Fibroblast of skin of back (primary cell): ENCODE results near the gene S100A8. TPM values are rescaled to one million over a fixed set of nuclear protein-coding genes. Genes with fewer than 3 reads are reported as not detected.
"Not testable (repeated sequence)": the region's sequence is repeated elsewhere in the genome, so short reads cannot be mapped to it uniquely, and the experiment has no call there.

Source experiments
- DNase-seq: peaks from one replicate; pipeline ENCODE4 v3.0.0-alpha.2; 2013
- polyA plus RNA-seq, 2 experiments: library from polyadenylated mRNA; unstranded; fragments of 120-200 nt; gene quantifications; one replicate each; pipeline ENCODE4 v1.2.1, GENCODE V29; 2013; ENCODE audit not compliant: insufficient read length in 2 of 2

Gene S100A8
- not detected for polyA plus RNA-seq (2013, experiment 1 of 2; ENCODE audit: insufficient read length)
- not detected for polyA plus RNA-seq (2013, experiment 2 of 2; ENCODE audit: insufficient read length)

GRCh38 chr1:153390938-153391710, at the start of gene S100A8:
TSS of gene S100A8 (minus strand) at chr1:153391073. CDS start at chr1:153390535, 538 bp downstream.
- DNase-seq: no peak

DNA sequence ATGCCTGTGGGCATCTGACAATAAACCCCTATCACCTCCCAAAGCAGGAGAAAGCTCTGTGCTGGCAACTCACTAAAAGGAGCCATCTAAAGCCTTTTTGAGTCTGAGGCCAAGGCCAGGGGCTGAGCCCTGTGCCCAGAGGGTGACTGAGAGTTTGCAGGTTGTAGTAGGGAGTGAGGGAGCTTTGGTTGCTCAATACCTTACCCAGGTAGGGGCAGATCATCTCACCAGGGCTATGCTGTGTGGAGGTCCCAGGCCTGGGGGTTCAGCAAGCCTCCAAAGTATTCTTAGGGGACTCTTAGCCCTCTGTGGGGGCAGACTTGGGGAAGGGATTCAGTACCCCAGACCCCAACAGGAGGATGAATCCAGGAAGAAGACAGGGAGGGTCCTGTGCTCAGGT, 48.4 kb upstream of the S100A8 start:
- DNase-seq: no peak

- DNase-seq: no peak
Observed at GRCh38 chr1:153438599-153438998, 47.7 kb upstream of the S100A8 start.

- DNase-seq: no peak
Observed at GRCh38 chr1:153437236-153437635, 46.4 kb upstream of the S100A8 start.

DNA sequence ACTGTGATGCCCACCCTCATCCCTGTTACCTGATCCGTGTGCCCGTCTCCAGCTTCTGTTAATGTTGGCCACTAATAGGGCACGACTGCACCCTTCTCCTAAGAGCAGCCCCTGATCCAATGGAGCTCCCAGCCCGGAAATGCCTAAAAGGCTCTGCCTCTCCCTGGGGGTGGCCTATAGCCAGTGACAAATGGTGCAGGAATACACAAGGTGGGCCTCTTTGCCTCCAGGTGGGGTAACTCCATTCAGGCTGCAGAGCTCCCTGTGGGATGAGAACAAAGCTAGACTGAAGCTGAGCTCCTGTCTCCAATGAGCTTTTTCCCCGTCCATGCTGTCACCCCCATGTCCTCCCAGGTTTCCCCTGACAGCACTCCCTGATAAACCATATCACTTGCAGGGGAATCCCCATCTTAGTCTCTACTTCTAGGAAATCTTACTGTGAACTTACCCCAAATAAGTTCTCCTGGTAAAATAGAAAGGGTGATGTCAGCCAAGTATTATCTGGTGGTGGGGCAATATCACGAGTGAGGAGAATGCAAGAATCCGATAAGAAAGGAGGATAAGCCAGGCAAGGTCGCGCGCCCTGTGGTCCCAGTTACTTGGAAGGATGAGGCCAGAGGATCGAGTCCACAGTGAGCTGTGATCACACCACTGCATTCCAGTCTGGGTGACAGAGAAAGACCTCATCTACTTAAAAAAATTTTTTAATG, 44.0 kb upstream of the S100A8 start:
- DNase-seq: no peak

DNA sequence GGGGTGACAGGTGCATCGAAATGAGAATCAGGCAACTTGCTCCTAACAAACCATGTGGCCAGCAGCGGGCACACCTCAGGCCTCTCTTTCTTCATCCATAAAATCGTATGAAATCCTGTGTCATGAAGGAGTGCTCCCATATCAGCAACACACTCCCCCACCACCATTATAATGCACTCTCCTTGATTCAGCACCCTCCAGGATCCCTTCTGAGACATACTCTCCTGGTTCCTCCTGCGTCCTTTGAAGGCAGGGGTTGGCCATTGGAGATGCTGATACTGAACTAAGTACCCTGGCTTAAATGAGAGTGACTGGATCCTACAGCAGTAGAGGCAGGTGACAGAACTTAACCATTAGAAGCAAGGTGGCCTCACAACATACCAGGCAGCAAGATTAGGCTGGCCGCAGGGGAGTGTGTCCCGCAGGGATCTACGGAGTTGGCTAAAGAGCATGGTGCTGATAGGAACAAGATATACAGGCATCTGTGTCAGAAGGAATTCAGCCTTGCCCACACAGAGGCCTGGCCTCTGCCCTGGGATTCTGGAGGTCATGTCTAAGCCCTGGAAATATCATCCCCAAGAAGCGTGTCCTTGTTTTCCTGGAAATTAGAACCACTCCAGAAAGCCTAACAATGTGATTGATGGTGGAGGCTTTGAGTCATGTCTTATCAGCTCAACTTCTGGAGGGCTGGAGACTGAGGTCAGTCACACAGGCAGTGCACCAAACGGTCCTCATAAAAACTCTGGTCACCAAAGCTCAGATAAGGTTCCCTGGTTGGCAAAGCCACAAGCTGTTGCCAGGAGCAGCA, 42.2 kb upstream of the S100A8 start:
- DNase-seq: no peak

DNA sequence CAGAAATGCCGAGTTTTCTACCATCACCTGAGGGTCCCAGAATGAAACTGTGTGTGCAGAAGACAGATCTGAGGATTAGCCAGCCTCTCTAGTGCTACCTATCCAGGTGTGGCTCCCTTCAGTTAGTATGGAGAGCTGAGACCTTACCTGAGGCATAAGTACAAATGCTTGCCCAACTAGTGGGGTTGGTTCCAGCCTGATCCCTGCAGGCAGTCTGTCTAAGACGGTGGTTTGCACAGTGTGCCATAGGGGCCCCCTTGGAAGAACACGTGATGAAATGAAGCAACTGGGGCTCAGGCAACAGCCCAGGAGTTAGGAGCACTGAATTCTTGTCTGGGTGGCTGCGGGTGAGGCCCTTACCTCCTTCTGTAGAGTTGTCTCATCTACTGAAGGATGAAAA, 41.1 kb upstream of the S100A8 start:
- DNase-seq: no peak

GRCh38 chr1:153431427-153431826, 40.6 kb upstream of the S100A8 start:
- no peak for DNase-seq

DNA sequence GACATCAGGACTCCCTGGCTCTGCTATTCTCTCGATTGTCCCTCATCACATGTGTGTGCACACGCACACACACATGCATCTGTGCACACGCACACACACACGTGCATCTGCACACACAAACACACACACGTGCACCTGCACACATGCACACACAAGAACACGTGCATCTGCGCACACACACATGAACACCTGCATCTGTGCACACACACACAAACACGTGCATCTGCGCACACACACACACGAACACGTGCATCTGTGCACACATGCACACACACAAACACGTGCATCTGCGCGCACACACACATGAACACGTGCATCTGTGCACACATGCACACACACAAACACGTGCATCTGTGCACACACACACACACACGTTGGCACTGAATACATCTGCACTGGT, 40.1 kb upstream of the S100A8 start:
- no peak for DNase-seq

GRCh38 chr1:153430561-153430960, 39.7 kb upstream of the S100A8 start:
- DNase-seq: no peak

DNA sequence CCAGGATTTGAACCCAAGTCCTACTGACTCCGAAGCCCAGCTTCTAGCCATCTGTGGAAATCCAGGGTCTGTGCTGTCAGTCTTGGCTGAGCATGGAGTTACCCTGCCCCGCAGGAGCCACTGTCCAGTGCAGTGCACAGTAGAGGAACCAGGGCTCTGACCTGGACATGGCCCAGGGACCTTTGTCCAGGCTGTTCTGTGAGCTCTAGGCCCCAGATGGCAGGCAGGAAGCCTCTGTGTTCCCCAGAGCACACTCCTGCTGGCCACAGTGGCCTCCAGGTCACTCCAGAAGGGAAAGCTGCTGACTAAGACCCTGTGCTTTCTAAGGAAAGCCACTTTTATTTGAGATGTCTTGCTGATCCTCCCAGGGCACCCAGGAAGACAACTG, 39.3 kb upstream of the S100A8 start:
- no peak for DNase-seq

DNA sequence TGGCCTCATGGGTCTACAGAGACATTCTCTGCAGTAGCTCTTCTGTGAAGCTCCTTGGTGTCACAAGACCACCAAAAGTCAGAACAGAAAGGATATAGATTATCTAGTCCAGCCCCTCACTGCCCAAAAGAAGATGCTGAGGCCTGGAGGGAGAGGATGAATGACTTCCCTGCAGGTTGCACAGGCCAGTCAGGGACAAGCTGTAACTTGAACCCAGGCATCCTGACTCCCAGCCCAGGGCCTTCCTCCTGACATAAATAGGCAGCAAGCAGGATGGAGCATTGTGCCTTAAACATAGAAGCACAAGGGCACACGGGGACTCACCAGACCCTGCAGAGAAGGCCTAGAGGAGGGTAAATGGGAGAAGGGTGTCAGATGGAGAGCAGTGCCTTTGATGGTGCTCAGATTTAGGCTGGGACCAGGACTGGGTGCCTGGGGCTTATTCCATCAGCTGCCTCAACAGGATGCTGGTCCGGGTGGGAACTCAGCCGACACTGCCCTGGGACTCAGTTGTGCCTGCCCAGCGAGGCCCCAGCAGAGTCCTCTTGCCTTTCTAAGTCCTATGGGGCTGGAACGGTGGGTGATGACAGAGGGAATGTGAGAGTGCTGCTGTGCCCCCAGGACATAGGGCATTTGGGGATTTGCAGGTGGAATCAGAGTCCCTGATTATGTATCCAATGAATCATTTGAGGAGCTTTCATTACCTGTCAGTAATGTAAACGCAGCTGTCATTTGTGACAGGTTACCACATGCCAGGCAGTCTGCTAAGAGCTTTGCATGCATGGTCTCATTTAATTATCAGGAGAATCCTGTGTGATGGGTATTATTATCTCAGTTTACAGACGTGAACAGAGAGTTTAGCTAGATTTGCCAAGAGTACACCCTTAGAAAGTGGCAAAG, 38.6 kb upstream of the S100A8 start:
- DNase-seq: no peak

DNA sequence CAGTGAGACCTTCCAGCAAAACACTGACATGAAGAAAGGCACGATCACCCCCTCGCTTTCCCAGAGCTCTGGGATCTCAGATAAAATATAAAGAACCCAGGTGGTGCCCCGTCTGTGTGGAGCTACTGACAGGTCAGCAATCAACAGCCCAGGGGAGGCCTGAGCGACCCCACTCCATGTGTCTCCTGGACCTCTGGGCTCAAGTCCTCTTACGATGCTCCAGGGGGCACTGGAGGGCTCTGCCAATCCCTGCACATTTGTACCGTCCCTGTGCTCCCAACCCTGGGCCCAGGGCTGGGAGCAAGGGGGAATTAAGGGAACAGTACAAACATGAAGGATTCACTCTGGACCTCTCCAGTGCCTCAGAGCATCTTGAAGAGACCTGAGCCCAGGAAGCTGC, 37.9 kb upstream of the S100A8 start:
- DNase-seq: no peak

DNA sequence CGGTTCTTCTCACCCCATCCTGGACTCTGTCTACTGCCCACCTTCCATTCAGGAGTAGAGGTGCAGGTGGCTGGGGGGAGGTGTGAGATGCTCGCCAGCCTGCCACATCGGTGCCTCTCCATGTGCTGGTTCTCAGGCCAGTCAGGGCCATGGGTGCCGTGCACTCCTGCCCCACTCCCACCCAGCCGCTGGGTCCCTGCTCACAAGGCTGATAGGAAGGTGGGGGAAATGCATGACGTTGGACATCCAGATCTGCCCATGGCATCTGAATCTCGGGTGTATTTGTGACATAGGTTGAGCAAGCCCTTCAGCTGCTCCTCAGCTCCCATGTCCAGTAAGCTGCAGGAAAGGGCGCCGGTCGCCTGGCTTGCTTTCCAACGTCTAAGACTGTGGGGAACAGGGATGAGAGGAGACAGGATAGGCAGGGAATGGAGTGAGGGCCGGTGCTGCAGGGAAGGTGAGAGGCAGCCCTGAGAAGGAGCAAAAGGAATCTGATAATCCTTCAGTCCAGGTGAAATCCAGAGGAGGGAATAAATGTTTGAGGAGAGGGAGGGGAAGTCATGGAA, 37.3 kb upstream of the S100A8 start:
- DNase-seq: no peak

DNA sequence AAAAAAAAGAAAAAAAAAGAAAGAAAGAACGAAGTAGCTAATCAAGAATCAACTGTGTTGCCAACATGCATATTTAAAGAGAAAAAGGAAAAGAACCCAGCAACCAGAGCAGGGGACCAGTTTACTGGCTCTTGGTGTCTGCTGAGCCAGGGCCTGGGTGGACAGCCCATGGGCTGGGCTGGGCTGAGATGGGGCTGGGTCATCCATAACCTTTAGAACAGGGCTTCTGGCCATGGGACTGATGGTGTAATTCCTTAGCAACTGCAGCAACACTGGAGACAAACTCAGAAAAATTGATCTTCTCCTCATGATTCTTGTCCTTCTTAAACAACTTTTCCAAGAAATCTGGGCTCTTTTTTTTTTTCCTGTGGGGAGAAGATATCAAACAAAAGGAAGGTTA, 35.9 kb upstream of the S100A8 start:
- DNase-seq: no peak

GRCh38 chr1:153422450-153423068, 31.7 kb upstream of the S100A8 start:
- peak; percentile 64 for DNase-seq

- DNase-seq: no peak
Observed at GRCh38 chr1:153420306-153420705, 29.4 kb upstream of the S100A8 start.

GRCh38 chr1:153419436-153419793, 28.5 kb upstream of the S100A8 start:
- DNase-seq: not testable (repeated sequence)

DNA sequence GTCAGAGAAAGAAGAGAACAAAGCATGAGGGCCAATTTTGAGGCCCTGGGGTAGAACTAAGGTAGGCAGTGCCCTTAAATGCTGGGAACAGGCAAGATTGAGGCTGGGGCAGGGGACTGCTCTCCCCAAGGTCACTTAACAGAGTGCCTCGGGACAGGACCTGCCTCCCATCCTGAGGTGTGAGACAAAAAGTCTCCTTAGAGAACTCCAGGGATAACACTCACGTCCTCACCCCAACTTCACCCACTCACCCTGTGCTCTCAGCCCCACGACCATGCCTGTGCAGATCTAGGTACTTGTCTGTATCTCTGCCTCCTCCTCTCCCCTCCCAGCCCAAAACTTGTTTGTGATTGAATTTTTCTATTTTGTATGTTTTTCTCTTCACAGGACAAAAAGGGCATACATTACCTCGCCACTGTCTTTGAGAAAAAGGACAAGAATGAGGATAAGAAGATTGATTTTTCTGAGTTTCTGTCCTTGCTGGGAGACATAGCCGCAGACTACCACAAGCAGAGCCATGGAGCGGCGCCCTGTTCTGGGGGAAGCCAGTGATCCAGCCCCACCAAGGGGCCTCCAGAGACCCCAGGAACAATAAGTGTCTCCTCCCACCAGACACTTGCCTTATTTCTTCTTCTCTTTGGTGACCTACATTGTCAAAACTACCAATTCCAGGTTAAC, 28.0 kb upstream of the S100A8 start:
- DNase-seq: not testable (repeated sequence)

GRCh38 chr1:153417136-153417888, 26.4 kb upstream of the S100A8 start:
- DNase-seq: no peak
